ENCODE results near the gene TMEM248. TPM values are rescaled to one million over a fixed set of nuclear protein-coding genes. Genes with fewer than 3 reads are reported as not detected.
"Not testable (repeated sequence)": the region's sequence is repeated elsewhere in the genome, so short reads cannot be mapped to it uniquely, and the experiment has no call there.

Gene TMEM248, protein sequence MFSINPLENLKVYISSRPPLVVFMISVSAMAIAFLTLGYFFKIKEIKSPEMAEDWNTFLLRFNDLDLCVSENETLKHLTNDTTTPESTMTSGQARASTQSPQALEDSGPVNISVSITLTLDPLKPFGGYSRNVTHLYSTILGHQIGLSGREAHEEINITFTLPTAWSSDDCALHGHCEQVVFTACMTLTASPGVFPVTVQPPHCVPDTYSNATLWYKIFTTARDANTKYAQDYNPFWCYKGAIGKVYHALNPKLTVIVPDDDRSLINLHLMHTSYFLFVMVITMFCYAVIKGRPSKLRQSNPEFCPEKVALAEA
- polyA plus RNA-seq, result 10 to 100 TPM; 28.1 to 35.2 (median 29.1) TPM

DNA sequence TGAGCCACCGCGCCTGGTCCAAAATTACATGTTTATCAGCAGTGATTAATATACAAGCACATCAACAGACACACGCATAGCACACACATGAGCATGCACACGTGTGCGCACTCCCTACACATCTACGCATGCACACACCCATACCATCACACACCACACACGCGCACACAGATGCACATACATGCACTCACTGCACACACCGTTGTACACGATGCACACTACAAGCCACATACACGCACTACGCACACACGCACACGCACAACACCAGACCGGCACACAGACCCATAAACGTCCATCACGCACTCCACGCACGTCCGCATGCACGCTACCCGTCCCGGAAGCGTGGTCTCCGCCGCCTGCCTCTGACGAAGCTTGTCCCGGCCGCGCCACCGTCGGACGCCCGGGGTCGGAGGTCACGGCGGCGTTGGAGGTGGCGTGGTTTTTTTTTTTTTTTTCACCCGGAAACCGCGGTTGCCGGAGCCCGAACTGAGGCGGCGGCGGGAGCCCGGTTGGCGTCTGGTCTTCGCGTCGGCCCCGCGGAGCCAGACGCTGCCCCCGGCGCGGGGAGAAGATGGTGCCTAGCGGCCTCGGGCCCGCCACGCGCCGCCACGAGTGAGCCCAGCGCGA, at the start of gene TMEM248:
Gene TMEM248, plus strand, starts transcription at position 457 of the 627 bp plus-strand sequence. CDS start 20,641 bp downstream, outside the sequence.
- peak within 1 kb of the TSS; percentile 41 for H3K27ac ChIP-seq (ENCODE audit: low read depth, low read length)
- WGBS, 3 donors, result 1 to 2% (median 1%) methylated on average over 56 to 67 of the region's 67 CpGs

DNA sequence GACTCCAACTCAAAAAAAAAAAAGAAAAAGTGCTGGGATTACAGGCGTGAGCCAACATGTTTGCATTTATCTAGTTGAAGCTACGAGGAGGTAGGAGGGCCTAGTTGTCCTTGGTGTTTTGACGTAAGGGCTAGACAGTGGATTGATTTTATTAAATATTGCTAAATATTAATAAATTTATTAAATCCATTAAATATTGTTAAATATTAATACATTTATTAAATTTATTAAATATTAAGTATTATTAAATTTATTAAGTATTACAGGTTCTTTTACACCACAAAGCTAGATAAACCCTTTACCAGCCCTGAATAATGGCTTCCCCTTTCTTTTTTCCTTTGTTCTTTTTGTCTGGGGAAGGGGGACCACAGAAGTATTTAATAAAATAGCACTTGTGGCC, 47.5 kb upstream of the TMEM248 start:
- 94 to 98% (median 96%) methylated on average over 3 of the region's 3 CpGs for WGBS, 3 donors
- H3K27ac ChIP-seq (ENCODE audit: low read depth, low read length), result no peak overlapping the region

DNA sequence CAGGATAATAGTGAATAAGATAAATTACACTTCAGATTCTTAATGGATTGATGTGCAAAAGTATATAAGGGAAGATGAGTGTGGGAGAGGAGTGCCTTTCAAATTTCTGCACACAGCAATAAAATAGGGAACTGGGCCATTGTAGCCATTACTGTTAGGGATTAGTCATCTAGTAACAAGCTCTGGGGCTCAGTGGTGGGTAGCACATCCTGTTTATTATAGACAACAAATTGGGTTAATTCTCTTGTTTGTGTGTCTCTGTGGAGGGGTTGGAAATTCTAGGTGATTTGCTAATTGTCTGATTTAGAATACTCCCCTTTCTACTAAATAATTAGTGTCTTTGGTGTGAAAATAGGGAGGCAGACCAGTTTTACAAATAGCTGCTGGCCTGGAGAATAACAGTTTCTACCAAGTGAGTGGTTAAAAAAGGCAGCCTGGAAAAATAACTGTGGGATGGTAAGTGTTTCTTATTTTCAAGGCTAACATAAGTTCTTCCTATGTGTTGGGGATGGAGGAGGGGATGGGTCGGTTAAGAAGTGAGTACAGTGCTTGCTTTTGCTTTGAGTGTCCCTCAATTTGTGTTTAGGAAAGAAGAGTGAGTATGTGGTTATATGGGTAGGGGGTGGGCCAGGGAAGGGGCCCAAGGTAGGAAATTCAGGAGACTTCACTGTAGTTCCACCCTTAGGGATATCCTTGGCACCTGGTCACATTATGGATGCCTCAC, 43.3 kb upstream of the TMEM248 start:
- WGBS, 3 donors, result 91 to 100% (median 95%) methylated on average over 1 of the region's 1 CpG
- no peak overlapping the region for H3K27ac ChIP-seq (ENCODE audit: low read depth, low read length)

DNA sequence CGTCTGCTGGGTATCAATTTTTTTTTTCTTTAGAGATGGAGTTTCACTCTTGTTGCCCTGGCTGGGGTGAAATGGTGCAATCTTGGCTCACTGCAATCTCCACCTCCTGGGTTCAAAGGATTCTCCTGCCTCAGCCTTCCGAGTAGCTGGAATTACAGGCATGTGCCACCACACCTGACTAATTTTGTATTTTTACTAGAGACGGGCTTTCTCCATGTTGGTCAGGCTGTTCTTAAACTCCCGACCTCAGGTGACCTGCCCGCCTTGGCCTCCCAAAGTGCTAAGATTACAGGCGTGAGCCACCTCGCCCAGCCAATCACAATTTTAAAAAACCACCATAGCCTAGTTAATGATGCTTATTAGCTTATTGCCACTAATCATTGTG, 42.7 kb upstream of the TMEM248 start:
- WGBS, 3 donors, result 93 to 94% (median 94%) methylated on average over 7 of the region's 7 CpGs
- H3K27ac ChIP-seq (ENCODE audit: low read depth, low read length), result not testable (repeated sequence)

DNA sequence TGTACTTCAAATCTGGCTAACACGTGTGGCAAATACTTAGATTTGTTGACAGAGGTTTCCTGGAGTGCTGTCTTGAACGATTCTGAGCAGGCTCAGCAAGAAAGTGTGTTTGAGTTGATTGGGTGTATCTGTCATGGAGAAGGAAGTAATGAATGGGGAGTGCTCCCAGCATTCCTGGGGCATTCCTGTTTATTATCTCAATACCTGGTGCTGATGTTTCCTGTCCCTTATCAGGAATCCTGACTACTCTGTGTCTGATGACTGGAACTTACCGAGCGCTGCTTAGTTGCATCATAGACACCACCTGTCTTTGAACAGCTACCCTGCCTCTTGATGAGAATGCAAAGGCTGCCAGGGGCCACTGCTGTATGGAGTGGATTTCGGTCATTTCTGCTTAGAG, 41.0 kb upstream of the TMEM248 start:
- no peak overlapping the region for H3K27ac ChIP-seq (ENCODE audit: low read depth, low read length)
- 62 to 66% (median 66%) methylated on average over 5 of the region's 5 CpGs for WGBS, 3 donors

DNA sequence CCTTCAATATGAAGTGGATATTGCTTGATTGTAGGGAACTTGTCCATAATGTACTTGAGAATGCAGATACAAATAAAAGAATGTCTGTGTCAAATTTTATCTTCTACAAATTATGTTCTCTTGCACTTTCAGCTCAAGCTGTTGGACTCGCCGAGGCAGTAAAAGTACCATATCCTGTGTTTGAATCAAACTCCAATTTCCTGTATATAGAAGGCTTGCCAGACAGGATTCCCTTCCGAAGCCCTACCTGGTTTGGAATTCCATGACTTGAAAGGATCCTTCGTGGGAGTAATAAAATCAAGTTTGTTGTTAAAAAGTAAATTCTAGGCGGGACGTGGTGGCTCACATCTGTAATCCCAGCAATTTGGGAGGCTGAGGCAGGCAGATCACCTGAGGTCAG, 40.4 kb upstream of the TMEM248 start:
- H3K27ac ChIP-seq (ENCODE audit: low read depth, low read length), result not testable (repeated sequence)
- 78 to 90% (median 81%) methylated on average over 6 of the region's 6 CpGs for WGBS, 3 donors

DNA sequence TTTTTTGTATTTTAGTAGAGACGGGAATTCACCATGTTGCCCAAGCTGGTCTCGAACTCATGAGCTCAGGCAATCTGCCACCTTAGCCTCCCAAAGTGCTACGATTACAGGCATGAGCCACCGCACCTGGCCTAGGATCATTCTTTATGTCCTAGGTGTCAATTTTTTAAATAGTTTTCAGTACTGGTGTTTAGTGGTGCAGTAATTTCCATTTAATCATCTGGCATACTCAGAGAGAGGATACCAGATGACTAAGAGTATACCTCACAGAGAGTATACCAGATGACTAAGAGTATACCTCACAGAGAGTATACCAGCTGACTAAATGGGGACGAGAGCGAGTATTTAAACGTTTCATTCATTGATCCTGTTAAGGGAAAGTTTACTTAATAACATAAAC, 37.3 kb upstream of the TMEM248 start:
- 83 to 95% (median 93%) methylated on average over 7 of the region's 7 CpGs for WGBS, 3 donors
- no peak overlapping the region for H3K27ac ChIP-seq (ENCODE audit: low read depth, low read length)

DNA sequence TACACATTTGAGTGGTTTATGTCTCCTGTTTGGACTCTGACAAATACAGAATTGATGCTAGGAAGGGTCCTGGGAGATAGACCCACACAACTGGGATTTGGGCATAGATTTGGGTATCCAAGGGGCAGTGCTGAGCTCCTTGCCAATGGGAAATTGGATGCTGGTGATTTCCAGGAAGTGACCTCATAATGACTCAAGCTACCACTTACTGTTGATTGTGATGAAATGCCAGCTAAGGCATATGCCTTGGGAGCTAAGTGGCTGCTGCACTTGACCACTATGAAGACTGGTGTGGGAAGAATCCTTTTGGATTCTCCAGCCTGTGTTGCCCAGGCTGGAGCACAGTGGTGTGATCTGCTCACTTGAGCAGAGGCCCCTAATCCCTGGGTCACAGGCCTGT, 36.5 kb upstream of the TMEM248 start:
- H3K27ac ChIP-seq (ENCODE audit: low read depth, low read length), result not testable (repeated sequence)

DNA sequence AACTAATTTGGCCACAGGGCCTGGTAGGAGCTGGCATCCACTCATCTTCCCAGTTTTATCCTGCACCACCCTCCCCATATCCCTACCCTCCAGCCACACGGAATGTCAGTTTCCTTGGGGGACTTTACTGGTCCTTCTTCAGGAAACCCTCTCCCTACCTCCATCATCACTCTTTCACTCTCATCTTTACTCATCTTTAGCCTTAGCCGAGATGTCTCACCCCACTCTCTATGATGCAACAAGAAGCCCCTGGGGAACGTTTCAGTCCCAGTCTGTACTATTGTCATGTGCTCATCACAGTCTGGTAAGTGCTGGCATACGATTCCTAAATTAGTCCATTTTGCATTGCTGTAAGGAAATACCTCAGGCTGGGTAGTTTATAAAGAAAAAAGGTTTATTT, 34.9 kb upstream of the TMEM248 start:
- 78 to 86% (median 82%) methylated on average over 4 of the region's 4 CpGs for WGBS, 3 donors
- H3K27ac ChIP-seq (ENCODE audit: low read depth, low read length), result no peak overlapping the region

DNA sequence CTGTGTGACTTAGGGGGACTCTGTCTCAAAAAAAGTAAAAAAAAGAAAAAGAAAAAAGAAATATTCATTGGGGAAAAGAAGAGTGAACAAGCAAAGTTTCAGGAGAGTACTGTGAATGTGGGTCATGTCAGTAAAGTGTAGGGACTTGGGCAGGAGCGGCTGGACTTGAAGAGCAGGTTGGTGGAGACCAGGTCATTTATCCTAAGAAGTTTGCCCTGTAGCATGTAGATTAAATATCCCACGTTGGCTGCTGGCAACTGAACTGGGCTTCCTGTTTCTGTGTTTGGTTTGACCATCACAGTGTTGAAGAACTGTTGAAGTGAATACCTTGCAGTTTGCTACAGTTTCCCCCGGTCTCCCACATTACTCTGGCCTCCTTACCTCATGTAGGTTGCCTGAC, 32.8 kb upstream of the TMEM248 start:
- H3K27ac ChIP-seq (ENCODE audit: low read depth, low read length), result not testable (repeated sequence)
- 65 to 83% (median 79%) methylated on average over 3 of the region's 3 CpGs for WGBS, 3 donors

DNA sequence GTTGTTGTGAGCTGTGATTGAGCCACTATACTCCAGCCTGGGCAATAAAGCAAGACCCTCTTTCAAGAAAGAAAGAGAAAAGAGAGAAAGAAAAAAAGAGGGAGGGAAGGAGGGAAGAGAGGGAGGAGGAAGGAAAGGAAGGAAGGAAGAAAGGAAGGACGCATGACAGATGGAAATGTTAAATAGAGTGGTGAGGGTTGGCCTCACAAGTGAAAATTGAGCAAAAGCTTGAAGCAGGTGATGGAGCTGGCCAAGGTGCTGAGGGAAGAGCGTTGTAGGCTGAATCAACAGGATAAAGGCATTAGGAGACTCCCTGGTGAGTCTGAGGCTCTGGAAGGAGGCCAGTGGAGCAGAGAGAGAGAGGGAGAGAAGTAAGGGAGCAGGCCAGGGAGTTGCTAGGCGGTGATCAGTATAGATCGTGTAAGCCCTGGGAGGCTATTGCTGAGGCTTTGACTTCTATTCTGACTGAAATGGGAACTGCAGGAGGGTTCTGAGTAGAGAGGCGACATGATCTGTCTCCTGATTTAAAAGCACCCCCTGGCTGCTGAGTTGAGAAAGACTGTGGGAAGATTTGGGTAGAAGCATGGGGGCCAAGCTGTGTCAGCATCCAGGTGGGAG, 26.5 kb upstream of the TMEM248 start:
- whole genome bisulfite sequencing, 3 donors, result 69 to 77% (median 71%) methylated on average over 5 of the region's 5 CpGs
- H3K27ac ChIP-seq (ENCODE audit: low read depth, low read length), result no peak overlapping the region

DNA sequence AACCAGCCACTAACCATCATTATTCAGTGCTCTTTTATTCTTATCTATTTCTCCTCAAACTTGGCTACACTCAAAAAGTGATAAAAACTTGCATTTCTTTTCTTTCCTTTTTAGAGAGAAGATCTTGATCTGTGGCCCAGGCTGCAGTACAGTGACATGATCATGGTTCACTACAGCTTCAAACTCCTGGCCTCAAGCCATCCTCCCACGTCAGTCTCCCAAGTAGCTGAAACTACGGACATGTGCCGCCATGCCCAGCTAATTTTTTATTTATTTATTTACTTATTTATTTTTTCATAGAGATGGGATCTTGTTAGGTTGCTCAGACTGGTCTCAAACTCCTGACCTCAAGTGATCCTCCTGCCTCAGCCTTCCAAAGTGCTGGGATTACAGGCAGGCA, 24.6 kb upstream of the TMEM248 start:
- WGBS, 3 donors, result 79 to 88% (median 81%) methylated on average over 3 of the region's 3 CpGs
- no peak overlapping the region for H3K27ac ChIP-seq (ENCODE audit: low read depth, low read length)

DNA sequence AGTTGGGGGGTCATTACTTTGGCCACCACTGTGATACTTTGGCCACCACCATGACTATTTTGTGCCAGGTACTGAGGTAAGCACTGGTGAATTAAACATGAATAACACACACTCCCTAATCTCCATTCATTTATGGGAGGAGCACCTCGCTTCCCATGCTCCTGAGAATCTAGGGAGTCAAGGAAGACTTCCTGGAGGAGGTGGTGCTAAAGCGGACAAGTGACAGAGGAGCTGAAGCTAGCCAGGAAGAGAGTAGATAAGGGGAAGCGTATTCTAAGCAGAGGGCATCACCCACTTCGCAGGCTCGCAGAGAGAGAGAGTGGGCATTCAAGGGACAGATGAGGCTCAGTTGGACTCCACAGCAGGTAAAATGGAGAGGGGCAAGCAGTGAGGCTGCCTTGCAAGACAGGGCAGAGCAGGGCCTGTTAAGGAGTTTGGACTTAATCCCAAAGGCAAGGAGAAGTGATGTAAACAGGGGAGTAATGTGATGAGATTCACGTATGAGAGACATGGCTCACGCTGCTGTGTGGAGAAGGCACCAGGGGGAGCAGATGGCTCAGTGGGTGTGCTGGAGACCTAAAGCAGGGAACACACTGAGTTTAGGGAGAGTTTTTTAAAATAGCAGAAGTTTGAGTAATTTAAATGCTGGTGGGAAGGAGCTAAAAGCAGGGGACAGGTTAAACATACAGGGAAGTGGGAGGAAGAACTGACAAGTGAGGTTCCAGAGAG, 21.3 kb upstream of the TMEM248 start:
- WGBS, 3 donors, result 88 to 90% (median 90%) methylated on average over 7 of the region's 7 CpGs

DNA sequence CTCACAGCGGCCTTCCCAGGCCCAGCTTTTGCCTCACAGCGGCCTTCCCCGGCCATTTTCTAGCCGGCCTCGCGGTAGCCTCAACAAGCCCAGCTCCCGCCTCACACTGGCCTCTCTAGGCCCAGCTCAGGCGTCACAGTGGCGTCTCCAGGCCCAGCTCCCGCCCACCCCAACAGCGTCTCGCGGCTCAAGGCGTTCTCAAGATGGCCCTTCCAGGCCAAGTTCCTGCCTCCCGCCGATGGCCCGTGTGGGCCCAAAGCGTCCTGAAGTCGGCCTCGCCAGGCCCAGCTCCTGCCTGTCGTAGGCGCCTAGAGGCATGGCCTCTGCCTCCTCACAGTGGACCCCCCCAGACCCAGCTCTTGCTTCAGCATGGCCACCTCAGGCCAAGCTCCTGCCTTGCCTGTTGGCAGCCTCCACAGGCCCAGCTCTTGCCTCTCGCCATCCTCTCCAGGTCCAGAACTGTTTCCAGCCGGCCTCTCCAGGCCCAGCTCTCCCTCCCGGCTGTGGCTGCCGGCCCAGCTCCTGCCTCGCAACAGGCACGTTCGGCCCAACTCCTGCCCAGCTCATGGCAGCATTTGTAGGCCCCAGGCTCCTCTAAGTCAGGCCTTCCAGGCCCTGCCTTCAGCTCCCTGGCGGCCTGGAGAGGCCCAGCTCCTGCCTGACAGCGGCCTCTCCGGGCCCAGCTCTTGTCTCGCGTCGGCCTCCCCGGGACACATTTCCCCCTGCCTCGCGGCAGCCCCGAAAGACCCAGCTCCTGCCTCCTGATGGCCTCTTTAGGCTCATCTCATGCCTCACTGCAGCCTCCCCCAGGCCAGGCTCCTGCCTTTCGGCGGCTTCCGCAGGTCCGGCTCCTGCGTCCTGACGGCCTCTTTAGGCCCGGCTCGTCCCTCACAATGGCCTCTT, 18.8 kb upstream of the TMEM248 start:
- WGBS, 3 donors, result 97 to 98% (median 98%) methylated on average over 47 of the region's 47 CpGs

More for the DNA sequence above, 21.3 kb upstream of the TMEM248 start:
- H3K27ac ChIP-seq (ENCODE audit: low read depth, low read length), result no peak overlapping the region

DNA sequence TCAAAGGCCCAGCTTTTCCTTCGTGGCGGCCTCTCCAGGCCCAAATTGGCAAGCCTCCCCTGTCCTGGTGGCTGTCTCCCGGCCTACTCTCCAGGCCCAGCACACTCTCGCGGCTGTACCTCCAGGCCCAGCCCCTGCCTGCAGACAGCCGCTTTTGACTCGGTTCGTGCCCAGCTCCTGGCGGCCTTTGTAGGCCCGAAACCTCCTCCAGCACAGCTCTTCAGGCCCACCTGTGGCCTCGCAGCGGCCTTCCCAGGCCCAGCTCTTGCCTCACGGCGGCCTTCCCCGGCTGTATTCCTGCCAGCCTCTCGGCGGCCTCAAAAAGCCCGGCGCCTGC, 18.2 kb upstream of the TMEM248 start:
- no peak overlapping the region for H3K27ac ChIP-seq (ENCODE audit: low read depth, low read length)
- WGBS, 3 donors, result 92 to 97% (median 92%) methylated on average over 19 of the region's 19 CpGs

More for the DNA sequence above, 18.8 kb upstream of the TMEM248 start:
- H3K27ac ChIP-seq (ENCODE audit: low read depth, low read length), result no peak overlapping the region

DNA sequence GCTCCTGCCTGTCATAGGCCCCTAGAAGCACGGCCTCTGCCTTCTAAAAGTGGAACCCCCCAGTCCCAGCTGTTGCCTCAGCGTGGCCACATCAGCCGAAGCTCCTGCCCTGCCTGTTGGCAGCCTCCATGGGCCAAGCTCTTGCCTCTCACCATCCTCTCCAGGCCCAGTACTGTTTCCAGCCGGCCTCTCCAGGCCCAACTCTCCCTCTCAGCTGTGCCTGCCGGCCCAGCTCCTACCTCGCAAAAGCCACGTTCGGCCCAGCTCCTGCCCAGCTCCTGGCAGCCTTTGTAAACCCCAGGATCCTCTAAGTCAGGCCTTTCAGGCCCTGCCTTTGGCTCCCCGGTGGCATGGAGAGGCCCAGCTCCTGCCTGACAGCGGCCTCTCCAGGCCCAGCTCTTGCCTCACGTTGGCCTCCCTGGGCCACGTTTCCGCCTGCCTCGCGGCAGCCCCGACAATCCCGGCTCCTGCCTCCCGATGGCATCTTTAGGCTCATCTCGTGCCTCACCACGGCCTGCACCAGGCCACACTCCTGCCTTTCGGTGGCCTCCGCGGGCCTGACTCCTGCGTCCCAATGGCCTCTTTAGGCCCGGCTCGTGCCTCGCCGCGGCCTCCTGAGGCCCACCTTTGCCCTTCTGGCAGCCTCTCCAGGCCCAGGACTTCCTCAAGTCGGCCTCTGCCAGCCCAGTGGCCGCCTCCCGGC, 17.5 kb upstream of the TMEM248 start:
- WGBS, 3 donors, result 93 to 96% (median 95%) methylated on average over 32 of the region's 32 CpGs
- no peak overlapping the region for H3K27ac ChIP-seq (ENCODE audit: low read depth, low read length)

DNA sequence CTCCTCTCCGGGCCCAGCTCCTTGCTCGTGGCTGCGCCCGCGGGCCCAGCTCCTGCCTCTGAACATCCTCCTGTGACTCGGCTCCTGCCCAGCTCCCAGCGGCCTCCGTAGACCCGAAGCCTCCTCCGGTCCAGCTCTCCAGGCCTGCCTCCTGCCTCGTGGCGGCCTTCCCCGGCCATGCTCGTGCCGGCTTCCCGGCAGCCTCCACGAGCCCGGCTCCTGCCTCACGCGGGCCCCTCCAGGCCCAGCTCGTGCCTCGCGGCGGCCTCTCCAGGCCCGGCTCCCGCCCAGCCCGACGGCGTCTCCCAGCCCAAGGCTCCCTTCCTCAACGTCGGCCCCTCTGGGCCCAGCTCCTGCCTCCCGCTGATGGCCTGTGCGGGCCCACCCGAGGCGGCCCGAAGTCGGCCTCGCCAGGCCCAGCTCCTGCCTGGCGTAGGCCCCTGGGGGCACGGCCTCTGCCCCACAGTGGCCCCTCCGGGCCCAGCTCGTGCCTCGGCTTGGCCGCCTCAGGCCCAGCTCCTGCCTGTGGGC, 16.9 kb upstream of the TMEM248 start:
- 94 to 98% (median 95%) methylated on average over 35 to 44 of the region's 44 CpGs for WGBS, 3 donors
- no peak overlapping the region for H3K27ac ChIP-seq (ENCODE audit: low read depth, low read length)

Measured in adipose tissue (tissue), 3 donors.